NCI-H1417 (cell line): ENCODE data around the gene MICU2.

Experiments used
- DNase-seq, 3 experiments: peaks; one replicate each; lab custom pipeline; 2025; lab: John Stamatoyannopoulos, UW

The MICU2 gene

GRCh38 chr13:21603531-21604448 is at the start of gene MICU2:
Gene MICU2, minus strand, starts transcription at chr13:21604170. Its CDS starts 22 bp downstream, at chr13:21604148.
- peak; percentile 88 to 94 (median 94) for DNase-seq

GRCh38 chr13:21641629-21642028 is 37.7 kb upstream of the MICU2 start:
- DNase-seq, result no peak

GRCh38 chr13:21639561-21639960 is 35.6 kb upstream of the MICU2 start:
- DNase-seq, result peak; percentile 26 to 73 (median 67)

GRCh38 chr13:21638319-21639282 is 34.6 kb upstream of the MICU2 start:
- DNase-seq, result peak in 2 of 3 experiments; percentile 31 to 41

GRCh38 chr13:21637296-21637695 is 33.3 kb upstream of the MICU2 start:
- peak; percentile 3 to 69 (median 21) for DNase-seq

- no peak for DNase-seq
These were observed 32.7 kb upstream of the MICU2 start for GRCh38 chr13:21636656-21637055.

- DNase-seq, result no peak
These were observed 28.2 kb upstream of the MICU2 start for GRCh38 chr13:21632196-21632595.

- peak in 2 of 3 experiments; percentile 31 to 50 for DNase-seq
These were observed 21.4 kb upstream of the MICU2 start for GRCh38 chr13:21625366-21625765.

GRCh38 chr13:21620861-21621260 is 16.9 kb upstream of the MICU2 start:
- no peak for DNase-seq

- DNase-seq, result no peak
These were observed 15.8 kb upstream of the MICU2 start for GRCh38 chr13:21619633-21620220.

GRCh38 chr13:21616880-21617279 is 12.9 kb upstream of the MICU2 start:
- no peak for DNase-seq

- no peak for DNase-seq
These were observed 12.4 kb upstream of the MICU2 start for GRCh38 chr13:21616205-21616866.

- no peak for DNase-seq
These were observed 11.5 kb upstream of the MICU2 start for GRCh38 chr13:21615427-21615826.

GRCh38 chr13:21613791-21614190 is 9.8 kb upstream of the MICU2 start:
- no peak for DNase-seq

- DNase-seq, result no peak
These were observed 7.4 kb upstream of the MICU2 start for GRCh38 chr13:21611385-21611784.

- DNase-seq, result no peak
These were observed 6.7 kb upstream of the MICU2 start for GRCh38 chr13:21610687-21611086.

GRCh38 chr13:21608961-21609360 is 5.0 kb upstream of the MICU2 start:
- DNase-seq, result no peak

- no peak for DNase-seq
These were observed 2.8 kb upstream of the MICU2 start for GRCh38 chr13:21606796-21607195.

GRCh38 chr13:21606251-21606650 is 2.3 kb upstream of the MICU2 start:
- DNase-seq, result no peak

GRCh38 chr13:21596722-21597121 is 7.2 kb downstream of the MICU2 start:
- no peak for DNase-seq

GRCh38 chr13:21595546-21595822 is 8.5 kb downstream of the MICU2 start:
- no peak for DNase-seq
